RWPE2 (cell line): Measurements from ENCODE around the gene UTP20.

Source experiments
- ATAC-seq: fragments of 200-7000 bp; cut with Tn5 transposase; 3 replicates; pipeline ENCODE4 v1.9.1; 2021; ENCODE audit warnings: low read depth
- DNase-seq: peaks from one replicate; pipeline ENCODE4 v3.0.0-alpha.2; 2020; ENCODE audit warnings: low spot score
- H3K27ac ChIP-seq: fragments of 450-650 bp; 2 replicates; pipeline ENCODE4 v1.5.1; 2017; ENCODE audit warnings: mild to moderate bottlenecking; ENCODE audit not compliant: poor library complexity, severe bottlenecking
- H3K27me3 ChIP-seq: fragments of 250-450 bp; sonication (Bioruptor Pico); 2 replicates; pipeline ENCODE4 v1.5.1; 2021; ENCODE audit warnings: mild to moderate bottlenecking, moderate library complexity; ENCODE audit not compliant: insufficient read depth, poor library complexity, severe bottlenecking
- H3K36me3 ChIP-seq: fragments of 250-450 bp; sonication (Bioruptor Pico); 2 replicates; pipeline ENCODE4 v1.5.1; 2020; ENCODE audit warnings: low read depth, mild to moderate bottlenecking, moderate library complexity
- H3K4me1 ChIP-seq: fragments of 250-450 bp; sonication (Bioruptor Pico); 2 replicates; pipeline ENCODE4 v1.5.1; 2021; ENCODE audit warnings: mild to moderate bottlenecking, moderate library complexity; ENCODE audit not compliant: insufficient read depth, poor library complexity, severe bottlenecking
- H3K4me3 ChIP-seq: fragments of 250-450 bp; sonication (Bioruptor Pico); 2 replicates; pipeline ENCODE4 v1.5.1; 2021; ENCODE audit warnings: mild to moderate bottlenecking, moderate library complexity; ENCODE audit not compliant: severe bottlenecking
- H3K9me3 ChIP-seq: fragments of 250-450 bp; sonication (Bioruptor Pico); 2 replicates; pipeline ENCODE4 v1.5.1; 2021; ENCODE audit warnings: mild to moderate bottlenecking, moderate library complexity; ENCODE audit not compliant: severe bottlenecking
- CTCF ChIP-seq: fragments of 450-650 bp; IDR thresholded peaks from one replicate; pipeline ENCODE4 v1.5.1; 2017; ENCODE audit warnings: mild to moderate bottlenecking, moderate library complexity; ENCODE audit not compliant: poor library complexity, severe bottlenecking

The UTP20 gene

GRCh38 chr12:101280006-101280505 lies at the start of gene UTP20:
UTP20 (plus strand) TSS chr12:101280105; CDS start chr12:101280283, 178 bp downstream.
- H3K4me3 ChIP-seq = peak within 1 kb of the TSS; percentile 81
- H3K9me3 ChIP-seq = no peaks in the 10 kb centered on the region
- peak; percentile 95 for ATAC-seq
- H3K36me3 ChIP-seq = peaks cover 29% of the 10 kb centered on the region
- H3K4me1 ChIP-seq = no peaks in the 10 kb centered on the region
- peak; percentile 85 for DNase-seq
- no peak within 1 kb of the TSS for H3K27ac ChIP-seq
- TF ChIP-seq CTCF = no peak
- H3K27me3 ChIP-seq = no peaks in the 10 kb centered on the region

GRCh38 chr12:101230547-101230946 lies 49.4 kb upstream of the UTP20 start:
- ATAC-seq (peak; percentile 96), DNase-seq (no peak)
- Histone ChIP-seq H3K36me3 (no peaks in the 10 kb centered on the region), H3K4me3 (no peak overlapping the region), H3K9me3 (no peaks in the 10 kb centered on the region), H3K27ac (peak overlapping the region; percentile 29), H3K4me1 (peaks cover 6% of the 10 kb centered on the region), H3K27me3 (no peaks in the 10 kb centered on the region)
- no peak for TF ChIP-seq CTCF

GRCh38 chr12:101231636-101232035 lies 48.3 kb upstream of the UTP20 start:
- no peak overlapping the region for H3K27ac ChIP-seq

GRCh38 chr12:101235686-101236085 lies 44.2 kb upstream of the UTP20 start:
- no peak for TF ChIP-seq CTCF
- DNase-seq (no peak), ATAC-seq (no peak)
- Histone ChIP-seq H3K36me3 (no peaks in the 10 kb centered on the region), H3K27ac (no peak overlapping the region), H3K27me3 (no peaks in the 10 kb centered on the region), H3K4me1 (peaks cover 3% of the 10 kb centered on the region), H3K4me3 (no peak overlapping the region), H3K9me3 (no peaks in the 10 kb centered on the region)

More at GRCh38 chr12:101231636-101232035, 48.3 kb upstream of the UTP20 start:
- no peak for DNase-seq
- no peaks in the 10 kb centered on the region for H3K27me3 ChIP-seq
- ATAC-seq = no peak
- peaks cover 6% of the 10 kb centered on the region for H3K4me1 ChIP-seq
- no peak for TF ChIP-seq CTCF
- H3K4me3 ChIP-seq = no peak overlapping the region
- H3K9me3 ChIP-seq = no peaks in the 10 kb centered on the region
- no peaks in the 10 kb centered on the region for H3K36me3 ChIP-seq

- Histone ChIP-seq H3K4me3 (no peak overlapping the region), H3K27ac (no peak overlapping the region), H3K36me3 (no peaks in the 10 kb centered on the region), H3K27me3 (no peaks in the 10 kb centered on the region), H3K4me1 (no peaks in the 10 kb centered on the region), H3K9me3 (peaks cover 2% of the 10 kb centered on the region)
- ATAC-seq (no peak), DNase-seq (no peak)
- no peak for TF ChIP-seq CTCF
Observed at GRCh38 chr12:101238306-101238705, 41.6 kb upstream of the UTP20 start.
